Naive thymus-derived CD4-positive, alpha-beta T cell (primary cell): ENCODE data around the gene DNM3. TPM values are rescaled to one million over a fixed set of nuclear protein-coding genes. Genes with fewer than 3 reads are reported as not detected.

Experiments
- ATAC-seq: fragments of 150-1000 bp; cut with Tn5 transposase; 2 replicates; pipeline ENCODE4 v1.10.0; 2021; ENCODE audit warnings: mild to moderate bottlenecking, moderate library complexity
- CTCF ChIA-PET: fragments of 350-600 bp; sonication (Branson Sonifier 250); formaldehyde crosslinking; loops from one replicate; lab custom pipeline; 2021; ENCODE audit warnings: antibody characterized with exemption; lab: Charles Lee
- POLR2A ChIA-PET: fragments of 350-600 bp; sonication (Branson Sonifier 250); formaldehyde crosslinking; loops from one replicate; lab custom pipeline; 2021; ENCODE audit warnings: antibody characterized with exemption, inconsistent platforms; lab: Charles Lee
- DNase-seq, 9 donors: peaks; one replicate each; pipeline versions ENCODE4 v3.0.0 to v3.0.0-alpha.2; 2020 to 2022; ENCODE audit warnings: mixed read lengths in 1 of 9
- H3K27ac ChIP-seq: one replicate; pipeline ENCODE4 v1.7.0; 2013; ENCODE audit warnings: mild to moderate bottlenecking, low read depth, low read length, moderate library complexity
- H3K27me3 ChIP-seq, 2 donors: one replicate each; pipeline ENCODE4 v1.7.0; 2013; ENCODE audit warnings: low read length in 2 of 2, mild to moderate bottlenecking in 2 of 2, moderate library complexity in 2 of 2; ENCODE audit not compliant: control insufficient read depth in 2 of 2, insufficient read depth in 2 of 2
- H3K36me3 ChIP-seq, 3 experiments: 1 replicate in 2 of 3; 2 replicates in 1 of 3; pipeline ENCODE4 v1.7.0; 2013; ENCODE audit warnings: low read length in 3 of 3, mild to moderate bottlenecking in 3 of 3, moderate library complexity in 1 of 3; ENCODE audit not compliant: insufficient read depth in 3 of 3, control insufficient read depth in 2 of 3
- H3K4me1 ChIP-seq, 2 donors: one replicate each; pipeline ENCODE4 v1.7.0; 2013; ENCODE audit warnings: low read length in 2 of 2, mild to moderate bottlenecking in 2 of 2, moderate library complexity in 1 of 2; ENCODE audit not compliant: control insufficient read depth in 2 of 2, insufficient read depth in 2 of 2
- H3K4me3 ChIP-seq: 2 replicates; pipeline ENCODE4 v1.7.0; 2013; ENCODE audit warnings: mild to moderate bottlenecking, low read length
- H3K9me3 ChIP-seq, 3 experiments: 1 replicate in 2 of 3; 2 replicates in 1 of 3; pipeline ENCODE4 v1.7.0; 2013; ENCODE audit warnings: low read length in 3 of 3; ENCODE audit not compliant: control insufficient read depth in 2 of 3
- H3K27ac Mint-ChIP-seq, 9 donors: one replicate each; pipeline ENCODE4 v1.8.0; 2020 to 2022; ENCODE audit warnings: mixed read lengths in 9 of 9, mild to moderate bottlenecking in 8 of 9, moderate library complexity in 5 of 9, inconsistent platforms in 2 of 9
- H3K27me3 Mint-ChIP-seq, 5 donors: one replicate each; pipeline ENCODE4 v1.8.0; 2021 to 2022; ENCODE audit warnings: mixed read lengths in 5 of 5, mild to moderate bottlenecking in 1 of 5
- H3K36me3 Mint-ChIP-seq, 5 donors: one replicate each; pipeline ENCODE4 v1.8.0; 2020 to 2022; ENCODE audit warnings: mixed read lengths in 5 of 5, mild to moderate bottlenecking in 3 of 5, inconsistent platforms in 1 of 5
- H3K4me1 Mint-ChIP-seq, 7 donors: one replicate each; pipeline ENCODE4 v1.8.0; 2020 to 2022; ENCODE audit warnings: mixed read lengths in 7 of 7, mild to moderate bottlenecking in 3 of 7, inconsistent platforms in 1 of 7
- H3K4me3 Mint-ChIP-seq, 10 donors: one replicate each; pipeline ENCODE4 v1.8.0; 2020 to 2022; ENCODE audit warnings: mild to moderate bottlenecking in 10 of 10, mixed read lengths in 10 of 10, moderate library complexity in 6 of 10, inconsistent platforms in 2 of 10
- H3K9me3 Mint-ChIP-seq, 11 donors: one replicate each; pipeline ENCODE4 v1.8.0; 2020 to 2022; ENCODE audit warnings: mixed read lengths in 11 of 11, mild to moderate bottlenecking in 4 of 11, inconsistent platforms in 1 of 11, moderate library complexity in 1 of 11
- intact Hi-C, 2 donors: fragments of 100-400 bp; cut with micrococcal nuclease; formaldehyde crosslinking; loops; one replicate each; pipeline ENCODE4 v1.15.1; 2023
- polyA plus RNA-seq, 2 donors: library from polyadenylated mRNA; unstranded; fragments of 300-500 nt; fragmentation: Illumina TruSeq; gene quantifications; one replicate each; pipeline ENCODE4 v1.2.3, GENCODE V29; 2021
- total RNA-seq, 6 experiments: library from RNA in 5 of 6; stranded (reverse) in 5 of 6; gene quantifications; 1 replicate in 5 of 6; 2 replicates in 1 of 6; pipeline ENCODE4 v1.2.3 and lab custom pipeline; 2021 to 2026

Gene DNM3
- total and polyA plus RNA-seq, 7 experiments from 2014 or later = 1.2 to 2.5 (median 2.0) TPM

DNA sequence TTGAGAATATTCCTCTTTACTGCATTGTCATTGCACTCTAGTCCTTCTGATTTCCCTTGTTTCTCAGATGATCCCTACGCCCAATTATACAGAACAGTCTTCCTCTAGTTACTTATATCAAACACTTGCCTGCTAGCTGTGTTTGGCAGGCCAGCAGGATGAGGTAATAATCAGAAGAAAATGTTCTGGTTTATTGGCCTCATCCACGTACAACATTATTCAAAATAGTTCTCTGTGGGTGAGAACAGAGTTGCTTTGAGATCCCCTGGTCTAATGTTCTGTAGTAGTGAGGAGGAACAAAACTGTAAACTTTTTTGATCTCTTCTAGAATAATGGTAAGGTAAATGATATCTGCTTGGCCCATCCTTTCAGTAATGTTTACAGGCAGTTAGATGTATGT, 556.9 kb downstream of the DNM3 start:
- H3K4me3 Mint-ChIP-seq = no peak overlapping the region
- H3K9me3 Mint-ChIP-seq = peaks cover 0 to 1% (median 0%) of the 10 kb centered on the region in 11 donors
- POLR2A ChIA-PET = interaction anchor here (1.2 to 11.7 kb wide), 3 partner anchors 18 to 396 kb away, joined by 3 to 94 read pairs (median 4); no protein-coding TSS in a partner anchor
- intact Hi-C loops = loop anchor here in 1 of 2 donors (2.0 to 10.0 kb wide), 3 partner anchors 29 to 743 kb away; partner anchors contain the start of gene MYOC
- Histone ChIP-seq H3K27me3 (no peaks in the 10 kb centered on the region), H3K4me3 (no peak overlapping the region), H3K27ac (no peak overlapping the region), H3K36me3 (no peaks in the 10 kb centered on the region), H3K9me3 (no peaks in the 10 kb centered on the region), H3K4me1 (peaks cover 31 to 56% of the 10 kb centered on the region in 2 donors)
- peaks cover 0 to 4% (median 0%) of the 10 kb centered on the region in 5 donors for H3K27me3 Mint-ChIP-seq
- ATAC-seq = no peak
- peaks cover 35 to 89% (median 76%) of the 10 kb centered on the region in 7 donors for H3K4me1 Mint-ChIP-seq
- H3K27ac Mint-ChIP-seq = peak overlapping the region in 7 of 9 donors; percentile 41 to 100 (median 63)
- peaks cover 0 to 13% (median 0%) of the 10 kb centered on the region in 5 donors for H3K36me3 Mint-ChIP-seq
- no peak for DNase-seq
- CTCF ChIA-PET = interaction anchor here (0.5 to 3.4 kb wide), 6 partner anchors 16 to 308 kb away, joined by 3 to 23 read pairs (median 8); partner anchors contain the start of gene PIGC

DNA sequence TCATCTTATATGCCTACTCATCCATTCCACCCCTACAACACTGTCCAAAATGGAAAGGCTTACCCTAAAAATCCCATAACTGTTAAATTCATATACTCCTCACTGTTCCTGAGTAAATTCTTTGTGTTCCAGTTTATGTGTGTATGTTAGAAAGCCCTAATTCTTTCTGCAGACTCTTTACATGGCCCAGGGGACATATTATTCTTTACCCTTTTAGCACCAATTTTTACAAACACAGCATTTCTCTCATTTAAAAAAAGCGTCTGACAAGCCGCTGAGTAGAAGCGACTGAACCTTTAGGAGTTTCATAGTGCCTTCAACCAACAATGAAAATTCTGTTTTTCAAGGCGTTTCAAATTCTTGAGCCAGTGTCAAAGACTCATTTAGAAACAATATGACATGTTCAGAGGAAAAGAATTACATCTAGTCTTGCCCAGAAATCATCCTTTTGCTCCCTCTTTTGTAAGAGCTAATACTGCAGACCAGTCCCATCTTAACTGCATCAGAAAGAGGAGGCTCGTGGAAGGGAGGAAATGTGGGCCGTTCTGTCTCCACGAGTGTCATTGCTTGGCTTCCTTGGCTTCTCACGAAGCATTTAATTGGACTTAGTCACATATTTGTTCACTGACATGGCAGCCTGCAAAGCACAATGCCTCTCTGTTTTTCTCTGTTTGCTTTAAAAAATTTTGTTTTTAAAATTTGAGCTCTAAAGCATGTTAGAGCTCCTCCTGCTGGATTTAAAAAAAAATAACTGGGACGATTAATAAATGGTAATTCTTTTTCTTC, 557.9 kb downstream of the DNM3 start:
- H3K36me3 ChIP-seq = no peaks in the 10 kb centered on the region
- POLR2A ChIA-PET = interaction anchor here (1.1 to 11.7 kb wide), 4 partner anchors 19 to 397 kb away, joined by 3 to 94 read pairs (median 4); partner anchors contain the start of gene C1orf105
- peaks cover 0 to 2% (median 0%) of the 10 kb centered on the region in 5 donors for H3K27me3 Mint-ChIP-seq
- H3K4me1 ChIP-seq = peaks cover 30 to 46% of the 10 kb centered on the region in 2 donors
- DNase-seq (peak in 7 of 9 donors; percentile 20 to 57 (median 46)), ATAC-seq (peak; percentile 49)
- intact Hi-C loops = loop anchor here (1.0 to 10.0 kb wide), 11 partner anchors 18 to 744 kb away; partner anchors contain the start of genes MYOC (in 1 of the 2) and PIGC (in 1 of the 2)
- H3K27me3 ChIP-seq = no peaks in the 10 kb centered on the region
- peak overlapping the region; percentile 12 for H3K4me3 ChIP-seq
- CTCF ChIA-PET = interaction anchor here (0.6 to 3.4 kb wide), 19 partner anchors 13 to 756 kb away, joined by 3 to 23 read pairs (median 4); partner anchors contain the start of gene PIGC
- H3K9me3 Mint-ChIP-seq = peaks cover 0 to 1% (median 0%) of the 10 kb centered on the region in 11 donors
- H3K27ac ChIP-seq = no peak overlapping the region
- H3K27ac Mint-ChIP-seq = peak overlapping the region; percentile 60 to 100 (median 89)
- H3K36me3 Mint-ChIP-seq = peaks cover 0 to 7% (median 0%) of the 10 kb centered on the region in 5 donors
- H3K9me3 ChIP-seq = no peaks in the 10 kb centered on the region
- H3K4me3 Mint-ChIP-seq = peak overlapping the region; percentile 43 to 79 (median 64)
- peaks cover 31 to 85% (median 72%) of the 10 kb centered on the region in 7 donors for H3K4me1 Mint-ChIP-seq

DNA sequence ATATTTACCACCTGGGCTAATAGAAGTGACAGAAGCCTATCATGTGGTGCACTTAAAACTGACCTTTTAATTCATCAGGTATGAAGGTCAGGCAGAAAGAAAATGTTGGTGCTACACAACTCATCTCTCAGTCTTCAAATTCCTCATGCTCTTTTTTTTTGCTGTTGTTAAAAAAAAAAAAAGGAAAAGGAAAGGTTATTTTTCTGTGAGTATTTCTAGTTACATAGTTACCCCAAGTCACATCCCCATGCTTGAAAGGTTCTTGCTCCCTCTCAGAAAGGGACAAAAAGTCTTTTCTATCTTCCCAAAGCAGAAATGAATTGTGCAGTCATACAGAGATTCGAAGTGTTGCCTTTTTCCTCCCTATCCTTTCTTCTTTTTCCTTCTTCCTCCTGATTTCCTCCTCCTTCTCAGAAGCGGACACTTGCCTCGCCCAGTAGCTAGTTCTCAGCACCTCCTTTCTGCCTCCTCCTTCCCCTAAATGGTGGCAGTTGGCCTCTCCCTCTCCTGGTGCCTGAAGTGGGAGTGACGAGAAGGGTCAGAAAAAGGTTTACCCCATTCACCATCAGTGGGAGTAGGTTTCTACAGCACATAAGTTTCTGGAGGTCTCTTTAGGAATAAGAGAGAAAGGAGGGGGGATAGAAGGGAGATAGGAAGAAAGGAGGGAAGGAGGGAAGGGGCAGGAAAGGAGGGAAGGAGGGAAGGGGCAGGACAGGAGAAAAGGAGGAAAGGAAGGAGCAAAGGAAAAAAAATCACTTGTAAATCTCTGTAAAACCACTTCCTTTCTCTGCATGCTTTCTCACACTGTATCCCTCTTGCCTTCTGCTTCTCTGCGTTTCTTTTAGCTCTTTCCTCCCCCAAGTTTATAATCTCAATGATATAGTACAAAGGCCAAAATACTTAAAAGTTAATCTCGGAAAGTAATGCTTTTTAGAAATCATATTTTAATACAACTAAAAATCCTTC, 558.7 kb downstream of the DNM3 start:
- intact Hi-C loops = loop anchor here (1.0 to 10.0 kb wide), 11 partner anchors 19 to 745 kb away; partner anchors contain the start of genes MYOC (in 1 of the 2) and PIGC (in 1 of the 2)
- ATAC-seq = no peak

DNA sequence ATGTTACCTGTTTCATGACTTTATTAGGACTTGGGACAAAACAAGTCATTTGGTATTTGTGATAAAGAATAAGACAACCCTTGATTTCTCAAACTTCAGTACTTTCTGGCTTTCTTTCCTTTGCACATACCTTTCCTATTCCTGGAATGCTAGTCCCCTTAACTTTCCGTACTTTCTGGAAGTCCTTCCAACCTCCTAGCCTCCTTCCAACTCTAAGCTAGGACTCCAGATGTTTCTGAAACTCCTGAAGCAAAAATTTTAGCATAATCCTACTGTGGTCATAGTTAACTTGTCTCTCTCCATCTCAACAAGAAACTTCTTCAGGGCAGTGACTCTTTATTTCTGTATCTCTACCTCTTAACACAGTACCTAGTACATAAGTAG, 559.4 kb downstream of the DNM3 start:
- Mint-ChIP-seq H3K4me3 (peak overlapping the region in 7 of 10 donors; percentile 50 to 79 (median 62)), H3K9me3 (peaks cover 0 to 1% (median 0%) of the 10 kb centered on the region in 11 donors), H3K27me3 (peaks cover 0 to 2% (median 0%) of the 10 kb centered on the region in 5 donors), H3K36me3 (peaks cover 0 to 4% (median 0%) of the 10 kb centered on the region in 5 donors), H3K4me1 (peaks cover 22 to 69% (median 57%) of the 10 kb centered on the region in 7 donors), H3K27ac (peak overlapping the region in 8 of 9 donors; percentile 70 to 100 (median 89))
- H3K9me3 ChIP-seq = no peaks in the 10 kb centered on the region
- H3K27ac ChIP-seq = peak overlapping the region; percentile 54
- no peaks in the 10 kb centered on the region for H3K27me3 ChIP-seq
- ChIA-PET POLR2A (interaction anchor here (1.0 to 11.7 kb wide), 2 partner anchors 20 to 29 kb away, joined by 3 to 94 read pairs; no protein-coding TSS in a partner anchor), CTCF (interaction anchor here (1.0 to 3.4 kb wide), 7 partner anchors 26 to 600 kb away, joined by 3 to 23 read pairs (median 4); no protein-coding TSS in a partner anchor)
- H3K4me3 ChIP-seq = no peak overlapping the region
- peaks cover 21 to 31% of the 10 kb centered on the region in 2 donors for H3K4me1 ChIP-seq
- no peaks in the 10 kb centered on the region for H3K36me3 ChIP-seq
- ATAC-seq (no peak), DNase-seq (no peak)
- intact Hi-C loops = no loop called here

More for the DNA sequence above, 558.7 kb downstream of the DNM3 start:
- POLR2A ChIA-PET = interaction anchor here (1.0 to 11.7 kb wide), 4 partner anchors 19 to 397 kb away, joined by 3 to 94 read pairs (median 4); partner anchors contain the start of gene C1orf105
- H3K4me3 ChIP-seq = no peak overlapping the region
- Mint-ChIP-seq H3K9me3 (peaks cover 0 to 1% (median 0%) of the 10 kb centered on the region in 11 donors), H3K27me3 (peaks cover 0 to 2% (median 0%) of the 10 kb centered on the region in 5 donors), H3K36me3 (peaks cover 0 to 4% (median 0%) of the 10 kb centered on the region in 5 donors), H3K27ac (peak overlapping the region in 8 of 9 donors; percentile 70 to 100 (median 89)), H3K4me3 (peak overlapping the region; percentile 4 to 79 (median 62)), H3K4me1 (peaks cover 23 to 76% (median 64%) of the 10 kb centered on the region in 7 donors)
- no peaks in the 10 kb centered on the region for H3K9me3 ChIP-seq
- DNase-seq = no peak
- CTCF ChIA-PET = interaction anchor here (0.6 to 3.4 kb wide), 20 partner anchors 14 to 619 kb away, joined by 3 to 23 read pairs (median 4); partner anchors contain the start of gene PIGC
- no peaks in the 10 kb centered on the region for H3K27me3 ChIP-seq
- peaks cover 21 to 38% of the 10 kb centered on the region in 2 donors for H3K4me1 ChIP-seq
- H3K36me3 ChIP-seq = no peaks in the 10 kb centered on the region
- H3K27ac ChIP-seq = peak overlapping the region; percentile 54

DNA sequence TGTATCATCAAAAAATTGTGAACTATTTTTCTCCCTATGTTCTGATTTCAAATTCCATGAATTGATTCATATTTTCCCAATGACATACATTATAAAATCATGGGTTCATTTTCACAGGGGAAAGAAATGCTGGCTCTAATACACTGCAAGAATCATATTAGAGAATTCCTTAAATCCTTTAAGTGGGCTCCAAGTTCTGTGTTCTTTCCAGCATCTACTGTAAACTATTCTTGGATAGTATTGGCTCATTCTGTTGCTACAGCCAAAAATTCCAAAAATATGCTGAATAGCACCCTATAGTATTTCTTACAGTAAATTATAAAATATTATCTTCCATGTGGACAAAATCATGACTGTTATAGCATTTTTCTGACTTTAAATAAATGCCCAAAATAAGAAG, 560.2 kb downstream of the DNM3 start:
- Histone ChIP-seq H3K4me3 (no peak overlapping the region), H3K27ac (no peak overlapping the region), H3K4me1 (peaks cover 21 to 27% of the 10 kb centered on the region in 2 donors), H3K36me3 (no peaks in the 10 kb centered on the region), H3K9me3 (no peaks in the 10 kb centered on the region), H3K27me3 (no peaks in the 10 kb centered on the region)
- H3K4me3 Mint-ChIP-seq = no peak overlapping the region
- ATAC-seq (no peak), DNase-seq (no peak)
- H3K9me3 Mint-ChIP-seq = peaks cover 0 to 1% (median 0%) of the 10 kb centered on the region in 11 donors
- POLR2A ChIA-PET = interaction anchor here (1.0 kb wide), 1 partner anchor 131 kb away, joined by 3 read pairs; no protein-coding TSS in a partner anchor
- peak overlapping the region in 6 of 9 donors; percentile 55 to 100 (median 90) for H3K27ac Mint-ChIP-seq
- H3K27me3 Mint-ChIP-seq = peaks cover 0 to 2% (median 0%) of the 10 kb centered on the region in 5 donors
- peaks cover 22 to 63% (median 50%) of the 10 kb centered on the region in 7 donors for H3K4me1 Mint-ChIP-seq
- CTCF ChIA-PET = interaction anchor here (1.2 to 3.4 kb wide), 3 partner anchors 28 to 399 kb away, joined by 7 to 23 read pairs (median 17); no protein-coding TSS in a partner anchor
- intact Hi-C loops = no loop called here
- H3K36me3 Mint-ChIP-seq = peaks cover 0 to 4% (median 0%) of the 10 kb centered on the region in 5 donors
